DOHH2 (cell line): ENCODE results near the gene SLC2A8.

Experiments used
- H3F3A ChIP-seq: fragments of 200-600 bp; sonication (generic), shearing (Covaris generic); 2 replicates; pipeline ENCODE4 v1.6.0; 2016; ENCODE audit warnings: antibody characterized with exemption, mild to moderate bottlenecking; ENCODE audit not compliant: control insufficient read depth, insufficient read depth
- H3K27ac ChIP-seq: fragments of 200-600 bp; sonication (generic); 2 replicates; pipeline ENCODE4 v1.5.1; 2014; ENCODE audit warnings: low read depth, mild to moderate bottlenecking, low read length, moderate library complexity
- H3K27me3 ChIP-seq: fragments of 200-600 bp; sonication (generic); 2 replicates; pipeline ENCODE4 v1.6.1; 2014; ENCODE audit warnings: mild to moderate bottlenecking, low read length, mixed read lengths; ENCODE audit not compliant: control insufficient read depth
- H3K36me3 ChIP-seq: fragments of 200-600 bp; sonication (generic); 2 replicates; pipeline ENCODE4 v1.6.1; 2014; ENCODE audit warnings: mild to moderate bottlenecking, low read length, moderate library complexity, mixed read lengths; ENCODE audit not compliant: control insufficient read depth
- H3K4me1 ChIP-seq: fragments of 200-600 bp; sonication (generic); 2 replicates; pipeline ENCODE4 v1.6.1; 2014; ENCODE audit warnings: mild to moderate bottlenecking, low read length, mixed read lengths; ENCODE audit not compliant: control insufficient read depth
- H3K4me2 ChIP-seq: fragments of 200-600 bp; sonication (generic); 2 replicates; pipeline ENCODE4 v1.6.0; 2014; ENCODE audit warnings: mild to moderate bottlenecking, low read length, moderate library complexity
- H3K4me3 ChIP-seq: fragments of 200-600 bp; sonication (generic); 2 replicates; pipeline ENCODE4 v1.5.1; 2014; ENCODE audit warnings: mild to moderate bottlenecking, low read length, mixed read lengths
- H3K79me2 ChIP-seq: fragments of 200-600 bp; sonication (generic); 2 replicates; pipeline ENCODE4 v1.6.1; 2014; ENCODE audit warnings: mild to moderate bottlenecking, low read length, mixed read lengths; ENCODE audit not compliant: control insufficient read depth
- H3K9me2 ChIP-seq: fragments of 200-600 bp; sonication (generic); replicated peaks from 2 replicates; pipeline ENCODE4 v1.6.1; 2014; ENCODE audit warnings: mild to moderate bottlenecking, low read length, mixed read lengths; ENCODE audit not compliant: control insufficient read depth
- H3K9me3 ChIP-seq: fragments of 200-600 bp; sonication (generic); 2 replicates; pipeline ENCODE4 v1.6.1; 2014; ENCODE audit warnings: antibody characterized with exemption, low read length, mixed read lengths; ENCODE audit not compliant: control insufficient read depth, insufficient read depth
- H4K20me1 ChIP-seq: fragments of 200-600 bp; sonication (generic); 2 replicates; pipeline ENCODE4 v1.6.0; 2014; ENCODE audit warnings: low read depth, mild to moderate bottlenecking, antibody characterized with exemption, low read length, moderate library complexity; ENCODE audit not compliant: control insufficient read depth, insufficient read depth
- EZH2phosphoT487 ChIP-seq: fragments of 200-600 bp; sonication (generic); IDR thresholded peaks from 2 replicates; pipeline ENCODE4 v1.6.1; 2017; ENCODE audit warnings: borderline replicate concordance, mild to moderate bottlenecking, antibody characterized with exemption, low read length, moderate library complexity, mixed read lengths
- TF ChIP-seq, protein P1 (sequence below): fragments of 200-600 bp; sonication (generic); IDR thresholded peaks from one replicate; pipeline ENCODE4 v1.5.1; 2014; ENCODE audit warnings: antibody characterized with exemption, mild to moderate bottlenecking, low read depth, low read length; ENCODE audit not compliant: poor library complexity, severe bottlenecking

SLC2A8 gene

GRCh38 chr9:127447416-127448111, 50.6 kb downstream of the SLC2A8 start:
- no peak for TF ChIP-seq EZH2phosphoT487
- TF ChIP-seq, protein P1, sequence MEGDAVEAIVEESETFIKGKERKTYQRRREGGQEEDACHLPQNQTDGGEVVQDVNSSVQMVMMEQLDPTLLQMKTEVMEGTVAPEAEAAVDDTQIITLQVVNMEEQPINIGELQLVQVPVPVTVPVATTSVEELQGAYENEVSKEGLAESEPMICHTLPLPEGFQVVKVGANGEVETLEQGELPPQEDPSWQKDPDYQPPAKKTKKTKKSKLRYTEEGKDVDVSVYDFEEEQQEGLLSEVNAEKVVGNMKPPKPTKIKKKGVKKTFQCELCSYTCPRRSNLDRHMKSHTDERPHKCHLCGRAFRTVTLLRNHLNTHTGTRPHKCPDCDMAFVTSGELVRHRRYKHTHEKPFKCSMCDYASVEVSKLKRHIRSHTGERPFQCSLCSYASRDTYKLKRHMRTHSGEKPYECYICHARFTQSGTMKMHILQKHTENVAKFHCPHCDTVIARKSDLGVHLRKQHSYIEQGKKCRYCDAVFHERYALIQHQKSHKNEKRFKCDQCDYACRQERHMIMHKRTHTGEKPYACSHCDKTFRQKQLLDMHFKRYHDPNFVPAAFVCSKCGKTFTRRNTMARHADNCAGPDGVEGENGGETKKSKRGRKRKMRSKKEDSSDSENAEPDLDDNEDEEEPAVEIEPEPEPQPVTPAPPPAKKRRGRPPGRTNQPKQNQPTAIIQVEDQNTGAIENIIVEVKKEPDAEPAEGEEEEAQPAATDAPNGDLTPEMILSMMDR = no peak
- Histone ChIP-seq H3K4me1 (peaks cover 27% of the 10 kb centered on the region), H3K36me3 (peaks cover 84% of the 10 kb centered on the region), H3K4me2 (peak overlapping the region; percentile 97), H3F3A (peaks cover 78% of the 10 kb centered on the region), H4K20me1 (peaks cover 22% of the 10 kb centered on the region), H3K9me3 (no peaks in the 10 kb centered on the region), H3K79me2 (peaks cover 49% of the 10 kb centered on the region), H3K27ac (no peak overlapping the region), H3K27me3 (no peaks in the 10 kb centered on the region), H3K4me3 (no peak overlapping the region), H3K9me2 (no peaks in the 10 kb centered on the region)

DNA sequence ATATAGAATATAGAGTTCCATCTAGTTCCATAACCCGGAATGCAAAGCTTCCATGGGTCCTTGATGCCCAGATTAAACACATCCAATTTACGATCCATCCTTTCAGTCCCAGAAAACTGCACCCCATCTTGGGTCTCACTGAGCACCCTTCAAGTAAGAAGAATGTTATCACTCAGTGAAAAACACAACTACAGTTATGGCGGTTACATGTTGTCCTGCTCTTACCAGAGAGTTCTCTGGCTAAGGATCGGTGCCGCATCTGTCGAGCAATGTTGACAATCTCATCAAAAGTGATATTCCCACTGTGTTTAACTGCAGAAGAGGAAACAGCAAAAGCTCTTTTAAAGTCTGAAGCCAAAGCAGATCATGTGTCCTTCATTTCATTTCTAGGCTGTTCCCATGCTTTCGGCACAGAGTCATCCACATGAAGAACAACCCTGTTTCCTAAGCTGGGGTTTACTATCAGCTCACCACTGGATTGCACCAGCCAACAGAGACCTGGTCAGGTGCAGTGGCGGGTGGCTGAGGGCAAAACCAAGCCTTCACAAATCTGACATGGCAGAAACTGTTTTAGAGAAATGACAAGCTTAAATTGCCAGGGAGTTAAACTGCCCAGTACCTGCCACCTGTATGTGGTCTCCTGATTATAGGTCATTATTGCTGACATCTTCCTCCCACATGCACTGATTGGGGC, 51.3 kb downstream of the SLC2A8 start:
- TF ChIP-seq, protein P1 = no peak
- TF ChIP-seq EZH2phosphoT487 = no peak
- Histone ChIP-seq H4K20me1 (peaks cover 22% of the 10 kb centered on the region), H3K79me2 (peaks cover 51% of the 10 kb centered on the region), H3K27me3 (no peaks in the 10 kb centered on the region), H3K9me2 (no peaks in the 10 kb centered on the region), H3K4me2 (peak overlapping the region; percentile 97), H3K4me3 (peak overlapping the region; percentile 98), H3F3A (peaks cover 72% of the 10 kb centered on the region), H3K27ac (peak overlapping the region; percentile 93; the same call in 1 of the 2 replicates), H3K9me3 (no peaks in the 10 kb centered on the region), H3K36me3 (peaks cover 78% of the 10 kb centered on the region), H3K4me1 (peaks cover 29% of the 10 kb centered on the region)

DNA sequence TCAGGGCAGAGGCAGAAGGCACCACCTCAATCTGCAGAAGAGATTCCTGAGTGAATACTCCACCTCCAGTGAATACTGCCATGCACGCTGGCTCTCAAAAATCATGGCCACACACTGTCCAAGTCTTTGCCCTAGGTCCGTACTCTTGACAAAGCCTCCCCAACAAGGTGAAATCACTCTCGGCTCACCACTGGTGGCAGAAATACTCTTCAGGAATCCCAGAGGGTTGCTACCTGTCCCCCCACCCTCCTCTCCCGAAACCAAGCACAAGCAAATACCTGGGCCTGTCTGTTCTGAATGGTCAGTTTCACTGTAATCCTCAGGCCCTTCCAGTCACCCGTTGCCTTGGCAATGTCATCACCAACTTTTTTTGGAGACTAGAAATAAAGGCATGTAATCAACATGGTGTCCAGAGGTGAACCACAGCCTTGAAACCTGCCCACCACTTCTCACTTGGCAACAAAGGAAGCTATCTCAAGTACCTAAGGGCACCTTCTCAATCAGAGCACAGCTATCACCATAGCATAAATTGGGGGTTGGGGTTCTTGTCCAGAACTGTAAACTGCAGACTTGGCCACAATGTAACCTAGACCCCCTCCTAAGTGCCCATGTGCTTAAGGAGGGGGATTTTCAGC, 52.5 kb downstream of the SLC2A8 start:
- Histone ChIP-seq H4K20me1 (peaks cover 22% of the 10 kb centered on the region), H3K4me3 (peak overlapping the region; percentile 98), H3K27me3 (no peaks in the 10 kb centered on the region), H3K4me1 (peaks cover 29% of the 10 kb centered on the region), H3K9me2 (no peaks in the 10 kb centered on the region), H3K36me3 (peaks cover 73% of the 10 kb centered on the region), H3K4me2 (peak overlapping the region; percentile 97), H3K9me3 (no peaks in the 10 kb centered on the region), H3K79me2 (peaks cover 51% of the 10 kb centered on the region), H3K27ac (peak overlapping the region; percentile 93), H3F3A (peaks cover 67% of the 10 kb centered on the region)
- TF ChIP-seq, protein P1 = no peak
- no peak for TF ChIP-seq EZH2phosphoT487
